ENCODE results near the gene NTNG2. TPM values are rescaled to one million over a fixed set of nuclear protein-coding genes. Genes with fewer than 3 reads are reported as not detected.

The NTNG2 gene
- total RNA-seq (2013; cell fraction: nucleolus; rRNA removed), result 0.47 and 0.54 TPM in 2 replicates
- total RNA-seq (2014; rRNA removed) (0.79 TPM in 1 of 2 replicates, not detected in the other), total RNA-seq (2014; rRNA removed; fragmentation: Illumina TruSeq; extraction: Trizol) (0.05 TPM in 1 of 2 replicates, not detected in the other), total RNA-seq (2021) (0.11 and 0.51 TPM in 2 replicates), polyA plus RNA-seq (2011; rRNA removed) (0.09 and 0.38 TPM in 2 replicates), polyA plus RNA-seq (2014; fragmentation: Illumina TruSeq; extraction: Trizol) (not detected in 2 replicates), polyA plus RNA-seq (2014; fragmentation: Nextera tagmentation; extraction: Ambion mirVana) (not detected), polyA plus RNA-seq (2014; rRNA removed) (0.01 and 0.37 TPM in 2 replicates), polyA plus RNA-seq (2016; fragmentation: Nextera tagmentation; extraction: Ambion mirVana) (not detected), polyA minus RNA-seq (2011; rRNA and poly(A)+ RNA removed) (0.07 and 0.52 TPM in 2 replicates), Bru-seq, nascent RNA (percentile 10 among the genes with signal in this experiment), BruChase-seq, experiment 1, labeled RNA remaining after a 6-hour chase (percentile 8 among the genes with signal in this experiment), BruChase-seq, experiment 2, labeled RNA remaining after a 2-hour chase (percentile 5 among the genes with signal in this experiment)
- polyA plus RNA-seq (2011; ENCODE audit: low read depth), result not detected
- 0.10 and 0.59 TPM in 2 replicates for polyA plus RNA-seq (2011; cell fraction: cytosol; rRNA removed)
- 2.0 and 2.6 TPM in 2 replicates for polyA plus RNA-seq (2011; cell fraction: nucleus; rRNA removed)
- 0.49 and 2.3 TPM in 2 replicates for polyA plus RNA-seq (2012)
- polyA minus RNA-seq (2011; cell fraction: cytosol; rRNA and poly(A)+ RNA removed), result 0.27 TPM in 1 of 2 replicates, not detected in the other
- 0.73 and 0.77 TPM in 2 replicates for polyA minus RNA-seq (2011; cell fraction: nucleus; rRNA and poly(A)+ RNA removed)
- long read RNA-seq, experiment 1, result 0 reads
- long read RNA-seq, experiment 2, result 0 reads

- CTCF ChIA-PET, result no interaction called here
Observed at GRCh38 chr9:132161743-132162184, at the start of gene NTNG2. Gene NTNG2 (plus strand): TSS chr9:132162058. CDS start chr9:132166832, 4,774 bp downstream.

GRCh38 chr9:132114102-132114707, 47.7 kb upstream of the NTNG2 start:
- SMC1A ChIA-PET (ENCODE audit: uncharacterized antibody, unreplicated experiment), result interaction anchor here (0.7 kb wide), 1 partner anchor 110 kb away, joined by 3 read pairs; no protein-coding TSS in a partner anchor
- H3K27me3 ChIP-seq (replicated peaks in 1 of 2; ENCODE audit: control insufficient read depth in 2 of 2, insufficient read depth in 2 of 2, low read length in 1 of 2), result no peaks in the 10 kb centered on the region
- intact Hi-C loops (cut with micrococcal nuclease; ENCODE audit: unreplicated experiment) (no loop called here), in situ Hi-C loops (cut with MboI) (no loop called here)
- no peaks in the 10 kb centered on the region for H4K20me1 ChIP-seq (ENCODE audit: control insufficient read depth, insufficient read depth)
- RAD21 ChIA-PET (ENCODE audit: unreplicated experiment), result no interaction called here
- H3K36me3 ChIP-seq (ENCODE audit: control insufficient read depth in 2 of 2, insufficient read depth in 2 of 2, low read length in 1 of 2), result no peaks in the 10 kb centered on the region
- POLR2A ChIA-PET, result no interaction called here
- no peak overlapping the region for H3K9ac ChIP-seq (ENCODE audit: control insufficient read depth, insufficient read depth, low read length)
- no peak overlapping the region for H2AFZ ChIP-seq (ENCODE audit: control insufficient read depth, low read depth, low read length)
- H3K9me3 ChIP-seq (replicated peaks; ENCODE audit: control insufficient read depth, insufficient read depth, low read length), result no peaks in the 10 kb centered on the region; the same call in 2 of the 3 replicates
- TF ChIP-seq REST (IDR thresholded peaks at IDR 0.05; ENCODE audit: low read depth, low read length), result peak; percentile 96
- no peak for TF ChIP-seq HDAC2 (IDR thresholded peaks at IDR 0.05)
- no peak overlapping the region for H3K4me2 ChIP-seq (ENCODE audit: control insufficient read depth, insufficient read depth)
- H3K4me1 ChIP-seq (ENCODE audit: control insufficient read depth, insufficient read depth, low read length), result no peaks in the 10 kb centered on the region
- no peak overlapping the region for H3K4me3 ChIP-seq
- 30% methylated on average over 16 of the region's 18 CpGs for WGBS (ENCODE audit: insufficient coverage, insufficient replicate concordance, low lambda C conversion rate, missing lambda C conversion rate)
- CTCF ChIA-PET, result no interaction called here
- no TSS peak for BruUV-seq (replicated peaks)
- FAIRE-seq, result no peak
- peak; percentile 52; the same call in 1 of the 3 replicates for ATAC-seq
- no peak for DNase-seq (ENCODE audit: low read depth, low spot score)
- no peak overlapping the region for H3K27ac ChIP-seq (ENCODE audit: control insufficient read depth, insufficient read depth)
- H3K79me2 ChIP-seq (ENCODE audit: control insufficient read depth, insufficient read depth, low read length), result no peaks in the 10 kb centered on the region

More at GRCh38 chr9:132161743-132162184, at the start of gene NTNG2:
- Histone ChIP-seq H2AFZ (ENCODE audit: control insufficient read depth, low read depth, low read length) (no peak within 1 kb of the TSS), H4K20me1 (ENCODE audit: control insufficient read depth, insufficient read depth) (no peaks in the 10 kb centered on the region), H3K9me3 (replicated peaks; ENCODE audit: control insufficient read depth, insufficient read depth, low read length) (no peaks in the 10 kb centered on the region), H3K79me2 (ENCODE audit: control insufficient read depth, insufficient read depth, low read length) (no peaks in the 10 kb centered on the region), H3K4me2 (ENCODE audit: control insufficient read depth, insufficient read depth) (peak within 1 kb of the TSS; percentile 54), H3K4me1 (ENCODE audit: control insufficient read depth, insufficient read depth, low read length) (no peaks in the 10 kb centered on the region), H3K27me3 (replicated peaks in 1 of 2; ENCODE audit: control insufficient read depth in 2 of 2, insufficient read depth in 2 of 2, low read length in 1 of 2) (peaks cover 8 to 19% of the 10 kb centered on the region in 2 experiments), H3K27ac (ENCODE audit: control insufficient read depth, insufficient read depth) (no peak within 1 kb of the TSS), H3K9ac (ENCODE audit: control insufficient read depth, insufficient read depth, low read length) (no peak within 1 kb of the TSS), H3K36me3 (ENCODE audit: control insufficient read depth in 2 of 2, insufficient read depth in 2 of 2, low read length in 1 of 2) (no peaks in the 10 kb centered on the region), H3K4me3 (0 out of 2 replicates have a peak within 1 kb of the TSS, but pooled peaks have one; percentile 41)
- 1% methylated on average over 34 of the region's 67 CpGs for WGBS (ENCODE audit: insufficient coverage, insufficient replicate concordance, low lambda C conversion rate, missing lambda C conversion rate)
- BruUV-seq (replicated peaks), result no TSS peak
- TF ChIP-seq TCF12 (IDR thresholded peaks at IDR 0.05; ENCODE audit: low read depth, low read length) (no peak), IKZF1 (conservative IDR thresholded peaks at IDR 0.05) (0 out of 2 replicates have a peak, but pooled peaks have one; percentile 23)
- FAIRE-seq, result no peak
- in situ Hi-C loops (cut with MboI) (no loop called here), intact Hi-C loops (cut with micrococcal nuclease; ENCODE audit: unreplicated experiment) (no loop called here)
- DNase-seq (ENCODE audit: low read depth, low spot score), result no peak
- POLR2A ChIA-PET, result no interaction called here
- SMC1A ChIA-PET (ENCODE audit: uncharacterized antibody, unreplicated experiment), result no interaction called here
- RAD21 ChIA-PET (ENCODE audit: unreplicated experiment), result no interaction called here
- no peak; the same call in 2 of the 3 replicates for ATAC-seq
